ENCODE results near the gene NVL.

NVL gene

GRCh38 chr1:224266105-224266914 is 63.7 kb downstream of the NVL start:
- TF ChIP-seq ZFX (IDR thresholded peaks at IDR 0.05; ENCODE audit: borderline replicate concordance), result no peak
- TF ChIP-seq, protein P1, sequence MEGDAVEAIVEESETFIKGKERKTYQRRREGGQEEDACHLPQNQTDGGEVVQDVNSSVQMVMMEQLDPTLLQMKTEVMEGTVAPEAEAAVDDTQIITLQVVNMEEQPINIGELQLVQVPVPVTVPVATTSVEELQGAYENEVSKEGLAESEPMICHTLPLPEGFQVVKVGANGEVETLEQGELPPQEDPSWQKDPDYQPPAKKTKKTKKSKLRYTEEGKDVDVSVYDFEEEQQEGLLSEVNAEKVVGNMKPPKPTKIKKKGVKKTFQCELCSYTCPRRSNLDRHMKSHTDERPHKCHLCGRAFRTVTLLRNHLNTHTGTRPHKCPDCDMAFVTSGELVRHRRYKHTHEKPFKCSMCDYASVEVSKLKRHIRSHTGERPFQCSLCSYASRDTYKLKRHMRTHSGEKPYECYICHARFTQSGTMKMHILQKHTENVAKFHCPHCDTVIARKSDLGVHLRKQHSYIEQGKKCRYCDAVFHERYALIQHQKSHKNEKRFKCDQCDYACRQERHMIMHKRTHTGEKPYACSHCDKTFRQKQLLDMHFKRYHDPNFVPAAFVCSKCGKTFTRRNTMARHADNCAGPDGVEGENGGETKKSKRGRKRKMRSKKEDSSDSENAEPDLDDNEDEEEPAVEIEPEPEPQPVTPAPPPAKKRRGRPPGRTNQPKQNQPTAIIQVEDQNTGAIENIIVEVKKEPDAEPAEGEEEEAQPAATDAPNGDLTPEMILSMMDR (IDR thresholded peaks at IDR 0.05), result no peak
- H3K27ac ChIP-seq, result no peak overlapping the region

DNA sequence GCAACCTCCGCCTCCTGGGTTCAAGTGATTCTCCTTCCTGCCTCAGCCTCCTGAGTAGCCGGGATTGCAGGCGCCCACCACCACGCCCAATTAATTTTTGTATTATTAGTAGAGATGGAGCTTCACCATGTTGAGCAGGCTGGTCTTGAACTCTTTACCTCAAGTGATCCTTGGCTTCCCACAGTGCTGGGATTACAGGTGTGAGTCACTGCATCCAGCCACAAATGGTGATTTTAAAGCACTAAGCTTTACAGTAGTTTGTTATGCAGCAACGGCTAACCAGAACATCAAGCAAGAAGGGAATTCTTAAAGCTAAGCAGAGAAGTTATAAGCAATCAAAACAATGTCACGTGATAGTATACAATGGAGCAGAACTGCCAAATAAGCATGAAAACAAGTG is 65.7 kb downstream of the NVL start:
- TF ChIP-seq, protein P1 (IDR thresholded peaks at IDR 0.05), result no peak
- no peak for TF ChIP-seq ZFX (IDR thresholded peaks at IDR 0.05; ENCODE audit: borderline replicate concordance)
- no peak overlapping the region for H3K27ac ChIP-seq

DNA sequence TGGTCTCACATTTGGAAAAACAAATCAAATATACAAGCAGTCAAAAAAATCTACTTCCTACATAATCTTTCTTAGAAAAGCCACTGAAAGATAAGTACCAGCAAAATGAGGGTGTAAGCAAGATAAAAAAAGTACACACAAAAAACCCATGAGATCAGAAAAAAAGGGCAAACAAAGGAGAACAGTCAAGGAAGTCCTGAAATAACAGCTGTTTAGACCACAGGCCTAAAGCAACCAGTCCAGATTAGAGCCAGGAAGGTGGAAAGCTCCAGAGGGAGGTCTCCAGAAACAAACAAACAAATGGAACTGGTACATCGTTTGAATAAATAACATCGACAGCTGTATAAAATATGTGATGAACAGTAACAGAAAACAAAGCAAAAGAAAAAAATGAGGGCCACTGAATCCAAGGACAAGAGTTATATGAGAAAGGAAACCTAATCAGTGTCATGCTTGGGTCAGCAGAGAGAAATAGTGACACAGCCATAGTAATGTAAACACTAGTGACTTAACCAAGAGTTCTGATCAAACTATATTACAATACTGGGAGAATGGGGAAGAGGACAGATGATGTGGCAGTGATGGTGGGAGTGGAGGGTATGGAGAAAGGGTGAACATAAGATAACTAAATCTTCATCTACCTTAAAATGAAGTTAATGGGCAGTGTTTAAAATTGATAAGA is 67.5 kb downstream of the NVL start:
- TF ChIP-seq, protein P1 (IDR thresholded peaks at IDR 0.05), result no peak
- TF ChIP-seq ZFX (IDR thresholded peaks at IDR 0.05; ENCODE audit: borderline replicate concordance), result no peak
- H3K27ac ChIP-seq, result no peak overlapping the region

GRCh38 chr1:224259986-224260385 is 70.0 kb downstream of the NVL start:
- no peak for TF ChIP-seq ZFX (IDR thresholded peaks at IDR 0.05; ENCODE audit: borderline replicate concordance)
- TF ChIP-seq, protein P1 (IDR thresholded peaks at IDR 0.05), result no peak
- H3K27ac ChIP-seq, result no peak overlapping the region

DNA sequence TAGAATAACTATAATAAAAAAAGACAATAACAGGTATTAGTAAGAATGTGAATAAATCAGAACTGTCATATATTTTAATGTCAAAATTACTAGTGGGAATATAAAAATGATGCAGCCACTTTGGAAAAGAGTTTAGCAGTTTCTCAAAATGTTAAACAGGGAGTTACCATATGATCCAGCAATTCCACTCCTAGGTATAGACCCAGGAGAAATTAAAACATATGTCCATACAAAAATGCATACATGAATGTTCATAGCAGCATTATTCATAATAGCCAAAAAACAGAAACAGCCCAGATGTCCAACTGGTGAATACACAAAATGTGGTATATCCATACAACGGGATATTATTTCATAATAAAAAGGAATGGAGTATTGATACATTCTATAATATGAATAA is 71.6 kb downstream of the NVL start:
- no peak overlapping the region for H3K27ac ChIP-seq
- TF ChIP-seq, protein P1 (IDR thresholded peaks at IDR 0.05), result no peak
- no peak for TF ChIP-seq ZFX (IDR thresholded peaks at IDR 0.05; ENCODE audit: borderline replicate concordance)

GRCh38 chr1:224256640-224257039 is 73.3 kb downstream of the NVL start:
- TF ChIP-seq, protein P1 (IDR thresholded peaks at IDR 0.05), result no peak
- no peak for TF ChIP-seq ZFX (IDR thresholded peaks at IDR 0.05; ENCODE audit: borderline replicate concordance)
- no peak overlapping the region for H3K27ac ChIP-seq

DNA sequence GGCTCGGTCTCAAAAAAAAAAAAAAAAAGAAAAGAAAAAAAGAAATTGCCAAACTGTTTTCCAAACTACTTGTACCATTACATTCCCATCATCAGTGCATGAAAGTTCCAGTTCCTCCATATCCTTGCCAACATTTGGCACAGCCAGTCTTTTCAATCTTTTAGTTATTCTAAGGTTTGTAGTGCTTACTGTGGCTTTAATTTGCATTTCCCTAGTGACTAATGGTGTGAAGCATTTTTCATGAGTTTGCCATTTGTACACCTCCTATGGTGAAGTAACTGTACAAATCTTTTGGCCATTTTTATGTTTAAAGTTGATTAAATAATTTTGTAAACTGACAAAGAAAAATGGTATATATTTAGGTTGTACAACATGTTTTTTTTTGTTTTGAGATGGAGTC is 76.3 kb downstream of the NVL start:
- TF ChIP-seq ZFX (IDR thresholded peaks at IDR 0.05; ENCODE audit: borderline replicate concordance), result no peak
- TF ChIP-seq, protein P1 (IDR thresholded peaks at IDR 0.05), result no peak
- H3K27ac ChIP-seq, result no peak overlapping the region
